Liver (tissue), 3 donors: Measurements from ENCODE around the gene PLPP3.

Experiments used
- CTCF ChIP-seq: fragments of 150-350 bp; IDR thresholded peaks from 2 replicates; pipeline ENCODE4 v1.5.1; 2017; ENCODE audit warnings: improper control_type of control experiment, low read depth, low read length; ENCODE audit not compliant: missing input control
- RAD21 ChIP-seq, 2 donors: IDR thresholded peaks; 2 replicates each; pipeline ENCODE4 v1.6.1; 2016; ENCODE audit warnings: antibody characterized with exemption in 2 of 2, mild to moderate bottlenecking in 2 of 2
- donor health status: healthy.
- donor health status: healthy.

GRCh38 chr1:56552349-56552748, 27.0 kb downstream of the PLPP3 start:
- no peak for TF ChIP-seq RAD21 (IDR thresholded peaks at IDR 0.05)
- TF ChIP-seq CTCF: no peak
